ENCODE measurements around the gene LAIR1. TPM values are rescaled to one million over a fixed set of nuclear protein-coding genes. Genes with fewer than 3 reads are reported as not detected.
"Not testable (repeated sequence)": the region's sequence is repeated elsewhere in the genome, so short reads cannot be mapped to it uniquely, and the experiment has no call there.

LAIR1 gene
- polyA plus RNA-seq, 6 donors from 2014 or later = 129 to 246 (median 160) TPM

DNA sequence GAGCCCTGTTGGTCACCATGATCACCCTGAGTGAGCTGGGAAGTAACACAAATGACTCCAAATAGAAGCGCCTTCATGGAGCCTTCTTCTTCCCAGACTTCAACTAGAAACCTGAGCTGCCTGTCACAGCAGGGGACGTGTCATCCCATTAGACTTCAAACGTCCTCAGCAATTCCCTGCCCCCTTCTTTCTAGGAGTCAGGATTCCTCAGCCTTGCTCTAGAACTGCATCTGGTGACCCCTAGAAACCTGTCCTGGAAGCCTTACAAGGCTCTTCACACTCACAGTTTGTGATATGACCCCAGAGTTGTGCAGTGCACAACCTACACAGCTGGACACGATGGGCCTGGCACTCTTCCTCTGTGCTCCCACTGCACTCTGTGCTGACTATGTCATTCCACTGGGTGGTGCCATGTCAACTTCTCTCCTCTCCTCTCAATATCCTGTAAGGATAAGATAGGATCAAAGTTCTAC, 26.9 kb upstream of the LAIR1 start:
- ATAC-seq (ENCODE audit: low read depth in 2 of 2) = no peak
- H3K36me3 Mint-ChIP-seq = no peaks in the 10 kb centered on the region
- H3K4me3 Mint-ChIP-seq = no peak overlapping the region
- peaks cover 4 to 15% (median 6%) of the 10 kb centered on the region in 3 donors for H3K27me3 Mint-ChIP-seq
- H3K27ac Mint-ChIP-seq = peak overlapping the region in 2 of 6 donors; percentile 50 to 64
- peaks cover 35 to 53% (median 47%) of the 10 kb centered on the region in 3 donors for H3K4me1 Mint-ChIP-seq
- DNase-seq = no peak
- no peaks in the 10 kb centered on the region for H3K9me3 Mint-ChIP-seq

- Mint-ChIP-seq H3K27ac (peak overlapping the region; percentile 64 to 96 (median 88)), H3K9me3 (no peaks in the 10 kb centered on the region), H3K36me3 (no peaks in the 10 kb centered on the region), H3K4me1 (peaks cover 35 to 53% (median 47%) of the 10 kb centered on the region in 3 donors), H3K27me3 (peaks cover 4 to 10% (median 6%) of the 10 kb centered on the region in 3 donors), H3K4me3 (peak overlapping the region; percentile 66 to 97 (median 82))
- ATAC-seq (ENCODE audit: low read depth in 2 of 2) (peak in 1 of 2 donors; percentile 30), DNase-seq (peak; percentile 65)
Observed at GRCh38 chr19:54390942-54391577, 26.3 kb upstream of the LAIR1 start.

GRCh38 chr19:54389553-54389952, 24.8 kb upstream of the LAIR1 start:
- peak in 1 of 2 donors; percentile 24 for ATAC-seq (ENCODE audit: low read depth in 2 of 2)
- Mint-ChIP-seq H3K9me3 (no peaks in the 10 kb centered on the region), H3K4me3 (peak overlapping the region; percentile 76 to 97 (median 93)), H3K27ac (peak overlapping the region; percentile 85 to 90 (median 88)), H3K36me3 (no peaks in the 10 kb centered on the region), H3K4me1 (peaks cover 41 to 57% (median 54%) of the 10 kb centered on the region in 3 donors), H3K27me3 (peaks cover 0 to 6% (median 5%) of the 10 kb centered on the region in 3 donors)
- DNase-seq = peak; percentile 33

GRCh38 chr19:54388802-54389139, 24.0 kb upstream of the LAIR1 start:
- no peaks in the 10 kb centered on the region for H3K9me3 Mint-ChIP-seq
- H3K4me1 Mint-ChIP-seq = peaks cover 41 to 50% (median 48%) of the 10 kb centered on the region in 3 donors
- peak overlapping the region; percentile 88 to 97 (median 93) for H3K4me3 Mint-ChIP-seq
- peaks cover 0 to 6% (median 5%) of the 10 kb centered on the region in 3 donors for H3K27me3 Mint-ChIP-seq
- peak overlapping the region; percentile 43 to 90 (median 86) for H3K27ac Mint-ChIP-seq
- ATAC-seq (ENCODE audit: low read depth in 2 of 2) (no peak), DNase-seq (no peak)
- H3K36me3 Mint-ChIP-seq = no peaks in the 10 kb centered on the region

GRCh38 chr19:54387991-54388801, 23.5 kb upstream of the LAIR1 start:
- peak overlapping the region; percentile 88 to 97 (median 93) for H3K4me3 Mint-ChIP-seq
- no peaks in the 10 kb centered on the region for H3K9me3 Mint-ChIP-seq
- H3K27ac Mint-ChIP-seq = peak overlapping the region; percentile 76 to 90 (median 86)
- peaks cover 45 to 51% (median 50%) of the 10 kb centered on the region in 3 donors for H3K4me1 Mint-ChIP-seq
- peaks cover 0 to 4% (median 3%) of the 10 kb centered on the region in 3 donors for H3K27me3 Mint-ChIP-seq
- no peaks in the 10 kb centered on the region for H3K36me3 Mint-ChIP-seq
- peak; percentile 58 for DNase-seq
- peak; percentile 68 for ATAC-seq (ENCODE audit: low read depth in 2 of 2)

DNA sequence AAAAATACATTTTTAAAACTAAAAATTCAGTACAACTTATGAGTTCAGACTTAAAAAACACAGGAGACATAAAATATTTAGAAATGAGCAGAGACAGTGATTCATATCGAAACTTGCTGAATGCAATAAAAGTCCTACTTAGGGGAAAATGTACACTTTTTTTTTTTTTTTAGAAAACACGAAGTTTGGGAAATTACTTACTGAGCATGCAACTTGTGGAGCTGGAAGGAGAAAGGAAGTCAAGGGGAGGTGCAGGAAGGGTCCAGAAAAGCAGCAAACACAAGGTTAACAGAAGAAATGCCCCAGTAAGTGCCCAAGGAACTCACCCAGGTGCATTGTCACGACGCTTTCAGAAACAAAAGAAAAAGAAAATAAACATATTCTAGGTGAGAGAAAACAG, 18.6 kb upstream of the LAIR1 start:
- ATAC-seq (ENCODE audit: low read depth in 2 of 2) = no peak
- Mint-ChIP-seq H3K4me3 (no peak overlapping the region), H3K9me3 (peaks cover 0 to 5% (median 0%) of the 10 kb centered on the region in 7 donors), H3K36me3 (no peaks in the 10 kb centered on the region), H3K4me1 (peaks cover 44 to 49% (median 47%) of the 10 kb centered on the region in 3 donors), H3K27ac (peak overlapping the region in 2 of 6 donors; percentile 47 to 61), H3K27me3 (no peaks in the 10 kb centered on the region)
- no peak for DNase-seq

DNA sequence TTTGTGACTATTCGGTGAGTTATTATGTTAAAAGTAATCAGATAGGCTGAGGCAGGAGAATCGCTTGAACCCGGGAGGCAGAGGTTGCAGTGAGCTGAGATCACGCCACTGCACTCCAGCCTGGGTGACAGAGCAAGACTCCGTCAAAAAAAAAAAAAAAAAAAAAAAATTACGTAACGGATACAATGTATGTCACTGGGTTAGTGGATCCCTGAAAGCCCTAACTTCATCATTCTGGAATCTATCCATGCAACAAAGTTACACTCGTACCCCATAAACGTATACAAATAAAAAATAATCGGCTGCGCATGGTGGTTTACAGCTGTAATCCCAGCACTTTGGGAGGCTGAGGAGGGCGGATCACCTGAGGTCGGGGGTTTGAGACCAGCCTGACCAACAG, 17.3 kb upstream of the LAIR1 start:
- not testable (repeated sequence) for H3K9me3 Mint-ChIP-seq; H3K27ac Mint-ChIP-seq; ATAC-seq (ENCODE audit: low read depth in 2 of 2); DNase-seq; H3K4me3 Mint-ChIP-seq; H3K36me3 Mint-ChIP-seq; H3K27me3 Mint-ChIP-seq
- peaks cover 38 to 47% (median 45%) of the 10 kb centered on the region in 3 donors for H3K4me1 Mint-ChIP-seq

DNA sequence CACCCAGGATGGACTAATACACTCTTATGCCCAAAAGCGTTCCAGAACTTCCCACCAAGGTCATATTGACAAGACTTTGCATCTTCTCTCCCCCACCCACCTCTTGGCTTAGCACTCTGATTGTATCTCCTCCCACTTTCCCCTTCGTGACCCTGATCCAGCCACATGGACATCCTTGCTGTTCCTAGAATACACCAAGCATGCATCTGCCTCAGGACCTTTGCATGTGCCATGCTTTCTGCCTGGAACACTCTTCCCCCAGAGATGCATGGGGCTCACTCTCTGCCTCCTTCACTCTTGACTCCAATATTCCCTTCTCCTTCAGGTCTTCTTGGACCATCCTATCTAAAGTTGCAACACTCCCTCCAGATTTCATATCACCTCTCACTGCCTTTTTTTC, 16.2 kb upstream of the LAIR1 start:
- Mint-ChIP-seq H3K27me3 (no peaks in the 10 kb centered on the region), H3K27ac (peak overlapping the region in 1 of 6 donors; percentile 6), H3K9me3 (peaks cover 0 to 5% (median 0%) of the 10 kb centered on the region in 7 donors), H3K4me3 (peak overlapping the region in 1 of 8 donors; percentile 61), H3K4me1 (peaks cover 46 to 59% (median 55%) of the 10 kb centered on the region in 3 donors), H3K36me3 (no peaks in the 10 kb centered on the region)
- DNase-seq (no peak), ATAC-seq (ENCODE audit: low read depth in 2 of 2) (no peak)

- Mint-ChIP-seq H3K4me3 (peak overlapping the region in 6 of 8 donors; percentile 2 to 81 (median 26)), H3K36me3 (no peaks in the 10 kb centered on the region), H3K9me3 (peaks cover 0 to 5% (median 0%) of the 10 kb centered on the region in 7 donors), H3K4me1 (peaks cover 43 to 68% (median 65%) of the 10 kb centered on the region in 3 donors), H3K27me3 (no peaks in the 10 kb centered on the region), H3K27ac (peak overlapping the region; percentile 16 to 99 (median 83))
- no peak for DNase-seq
- ATAC-seq (ENCODE audit: low read depth in 2 of 2) = no peak
Observed at GRCh38 chr19:54379187-54379678, 14.5 kb upstream of the LAIR1 start.

DNA sequence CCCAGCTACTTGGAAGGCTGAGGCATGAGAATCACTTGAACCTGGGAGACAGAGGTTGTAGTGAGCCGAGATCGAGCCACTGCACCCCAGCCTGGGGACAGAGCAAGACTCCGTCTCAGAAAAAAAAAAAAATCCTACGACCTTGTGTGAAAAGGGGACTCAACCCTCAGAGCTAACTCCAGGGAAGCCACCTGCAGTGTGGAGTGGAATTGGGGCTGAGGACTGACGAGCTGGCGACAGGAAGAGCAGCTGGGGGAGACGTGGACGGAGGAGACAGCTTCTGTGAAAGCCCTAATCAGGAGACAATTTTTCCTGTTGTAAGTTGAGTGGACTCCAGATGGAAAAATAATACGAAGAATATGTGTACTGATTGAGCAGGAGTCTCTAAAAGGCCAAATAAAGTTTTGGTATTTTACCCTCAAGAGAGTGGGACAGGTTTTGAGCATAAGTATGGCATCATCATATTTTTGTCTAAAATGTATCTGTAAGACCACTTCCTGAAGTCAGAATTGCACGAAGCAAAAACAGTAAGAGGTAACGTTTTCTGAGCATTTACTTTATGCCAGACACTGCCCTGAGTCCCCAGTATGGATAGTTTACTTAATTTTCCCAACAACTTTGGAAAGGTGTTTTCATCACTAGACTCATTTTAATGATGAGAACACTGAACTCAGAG, 12.0 kb upstream of the LAIR1 start:
- no peak for DNase-seq
- Mint-ChIP-seq H3K36me3 (no peaks in the 10 kb centered on the region), H3K27me3 (no peaks in the 10 kb centered on the region), H3K4me3 (peak overlapping the region; percentile 35 to 77 (median 61)), H3K27ac (peak overlapping the region in 5 of 6 donors; percentile 37 to 96 (median 81)), H3K9me3 (peaks cover 0 to 5% (median 0%) of the 10 kb centered on the region in 7 donors), H3K4me1 (peaks cover 49 to 86% (median 77%) of the 10 kb centered on the region in 3 donors)
- no peak for ATAC-seq (ENCODE audit: low read depth in 2 of 2)

DNA sequence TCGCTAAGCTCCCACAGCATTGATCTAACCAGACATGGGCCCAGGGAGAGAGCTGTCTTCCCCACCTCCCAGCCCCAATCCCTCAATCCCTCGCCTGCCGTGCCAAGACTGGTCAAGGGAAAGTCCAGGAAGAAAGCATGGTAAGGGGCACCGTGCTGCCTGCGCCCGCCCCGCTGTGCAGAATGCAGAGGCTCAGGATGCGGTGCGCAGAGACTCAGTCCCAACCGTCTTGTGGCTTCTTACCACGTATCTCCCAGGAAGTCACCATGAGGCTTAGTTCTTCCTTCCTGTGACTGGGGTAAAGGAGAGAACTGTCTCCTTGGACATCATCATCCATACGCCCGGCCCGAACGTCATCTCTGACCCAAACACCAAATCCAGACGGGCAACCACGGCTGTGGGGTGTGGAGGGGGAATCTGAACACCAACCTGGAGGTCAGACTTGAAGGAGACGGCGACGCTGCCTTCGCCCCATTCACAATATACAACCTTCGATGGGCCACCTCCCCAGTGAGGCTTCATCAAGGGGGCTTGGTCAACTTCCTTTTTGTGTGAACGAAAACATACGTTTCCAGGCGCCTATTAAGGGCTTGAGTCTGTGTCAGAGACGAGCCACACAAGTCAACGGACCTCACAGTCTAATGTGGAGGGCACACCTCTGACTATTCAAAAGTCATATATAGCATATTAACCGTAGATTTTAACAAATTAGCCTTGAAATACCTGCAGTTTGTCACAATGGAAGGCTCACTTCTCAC, 10.6 kb upstream of the LAIR1 start:
- H3K4me3 Mint-ChIP-seq = peak overlapping the region in 7 of 8 donors; percentile 45 to 90 (median 76)
- not testable (repeated sequence) for H3K36me3 Mint-ChIP-seq; H3K9me3 Mint-ChIP-seq; ATAC-seq (ENCODE audit: low read depth in 2 of 2); DNase-seq; H3K27me3 Mint-ChIP-seq
- peak overlapping the region; percentile 47 to 97 (median 74) for H3K27ac Mint-ChIP-seq
- H3K4me1 Mint-ChIP-seq = peaks cover 44 to 93% (median 72%) of the 10 kb centered on the region in 3 donors

All from naive B cell (primary cell).